HCT116 (cell line): Measurements from ENCODE around the gene MLANA.

ENCODE experiments used
- POLR2AphosphoS5 ChIP-seq: IDR thresholded peaks from 2 replicates; pipeline ENCODE4 v1.6.1; 2011; ENCODE audit warnings: mild to moderate bottlenecking, low read depth, low read length, moderate library complexity
- SP1 ChIP-seq: IDR thresholded peaks from 2 replicates; pipeline ENCODE4 v1.6.1; 2012; ENCODE audit warnings: low read depth
- TF ChIP-seq, protein P1 (sequence below), 3 experiments: fragments of 200-600 bp in 1 of 3; sonication (generic) in 1 of 3; IDR thresholded peaks in 2 of 3; conservative IDR thresholded peaks in 1 of 3; 2 replicates each; pipeline ENCODE4 v1.5.1; 2012 to 2017; ENCODE audit warnings: low read depth in 2 of 3, low read length in 2 of 3, antibody characterized with exemption in 1 of 3, borderline replicate concordance in 1 of 3, control low read depth in 1 of 3, mild to moderate bottlenecking in 1 of 3, mixed read lengths in 1 of 3, mixed run types in 1 of 3, moderate library complexity in 1 of 3; ENCODE audit not compliant: insufficient read depth in 1 of 3

DNA sequence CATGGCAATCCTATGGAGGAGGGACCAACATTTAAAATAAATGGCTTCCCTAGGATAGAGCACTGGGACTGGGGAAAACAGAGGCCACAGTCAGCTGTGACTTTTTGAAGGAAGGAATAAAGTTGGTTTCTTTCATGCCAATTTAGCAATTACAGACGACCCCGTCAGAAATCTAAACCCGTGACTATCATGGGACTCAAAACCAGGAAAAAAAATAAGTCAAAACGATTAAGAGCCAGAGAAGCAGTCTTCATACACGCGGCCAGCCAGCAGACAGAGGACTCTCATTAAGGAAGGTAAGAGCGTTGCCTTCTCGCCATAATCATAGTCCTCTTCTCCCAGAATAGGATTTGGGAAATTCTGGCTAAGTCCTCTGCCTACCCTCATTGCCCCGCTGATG lies at the start of gene MLANA:
- TF ChIP-seq, protein P1, sequence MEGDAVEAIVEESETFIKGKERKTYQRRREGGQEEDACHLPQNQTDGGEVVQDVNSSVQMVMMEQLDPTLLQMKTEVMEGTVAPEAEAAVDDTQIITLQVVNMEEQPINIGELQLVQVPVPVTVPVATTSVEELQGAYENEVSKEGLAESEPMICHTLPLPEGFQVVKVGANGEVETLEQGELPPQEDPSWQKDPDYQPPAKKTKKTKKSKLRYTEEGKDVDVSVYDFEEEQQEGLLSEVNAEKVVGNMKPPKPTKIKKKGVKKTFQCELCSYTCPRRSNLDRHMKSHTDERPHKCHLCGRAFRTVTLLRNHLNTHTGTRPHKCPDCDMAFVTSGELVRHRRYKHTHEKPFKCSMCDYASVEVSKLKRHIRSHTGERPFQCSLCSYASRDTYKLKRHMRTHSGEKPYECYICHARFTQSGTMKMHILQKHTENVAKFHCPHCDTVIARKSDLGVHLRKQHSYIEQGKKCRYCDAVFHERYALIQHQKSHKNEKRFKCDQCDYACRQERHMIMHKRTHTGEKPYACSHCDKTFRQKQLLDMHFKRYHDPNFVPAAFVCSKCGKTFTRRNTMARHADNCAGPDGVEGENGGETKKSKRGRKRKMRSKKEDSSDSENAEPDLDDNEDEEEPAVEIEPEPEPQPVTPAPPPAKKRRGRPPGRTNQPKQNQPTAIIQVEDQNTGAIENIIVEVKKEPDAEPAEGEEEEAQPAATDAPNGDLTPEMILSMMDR (IDR thresholded peaks at IDR 0.05 in 2 of 3, conservative IDR thresholded peaks at IDR 0.05 in 1 of 3; ENCODE audit: borderline replicate concordance in 1 of 3, insufficient read depth in 1 of 3, low read depth in 2 of 3, low read length in 2 of 3): no peak
- TF ChIP-seq POLR2AphosphoS5 (no peak), SP1 (no peak)
